Gastrocnemius medialis (tissue), 4 donors: ENCODE measurements around the gene RCAN3.

Experiments used
- CTCF ChIP-seq, 5 experiments: fragments of 450-650 bp in 3 of 5; fragments of 200-600 bp in 2 of 5; sonication (generic) in 2 of 5; IDR thresholded peaks in 4 of 5; conservative IDR thresholded peaks in 1 of 5; 1 replicate in 4 of 5; 2 replicates in 1 of 5; pipeline ENCODE4 v1.5.1; 2016 to 2019; ENCODE audit warnings: antibody characterized with exemption in 5 of 5, mild to moderate bottlenecking in 3 of 5, moderate library complexity in 3 of 5
- POLR2A ChIP-seq, 2 donors: fragments of 450-650 bp; IDR thresholded peaks; one replicate each; pipeline ENCODE4 v1.6.1; 2017; ENCODE audit warnings: antibody characterized with exemption in 2 of 2, mild to moderate bottlenecking in 2 of 2, moderate library complexity in 2 of 2

GRCh38 chr1:24580756-24581155, 78.1 kb downstream of the RCAN3 start:
- TF ChIP-seq CTCF (IDR thresholded peaks at IDR 0.05 in 4 of 5, conservative IDR thresholded peaks at IDR 0.05 in 1 of 5) (no peak), POLR2A (IDR thresholded peaks at IDR 0.05) (no peak)
